Posterior vena cava (tissue), 2 donors: ENCODE measurements around the gene RABL6. TPM values are rescaled to one million over a fixed set of nuclear protein-coding genes. Genes with fewer than 3 reads are reported as not detected.
A peak's percentile ranks its signal among the peaks of the same experiment; 100 is the strongest.

Experiments
- DNase-seq: peaks from one replicate; pipeline ENCODE4 v3.0.0-alpha.2; 2020; ENCODE audit warnings: low spot score
- intact Hi-C, 2 donors: fragments of 100-400 bp; cut with DNase I; formaldehyde crosslinking; loops; one replicate each; pipeline versions ENCODE4 v1.14.1 to v1.14.2; 2022 to 2023
- long read RNA-seq, 2 donors: library from polyadenylated mRNA; unstranded; transcript quantifications; one replicate each; pipeline ENCODE4 v2.0.0, GENCODE V29; 2020 to 2021
- total RNA-seq, 2 donors: library from RNA; stranded (reverse); fragmentation: NEBNext Ultra II Directional; extraction: Animal tissue kit (Norgen Biotek cat#: 25700); gene quantifications; one replicate each; pipeline ENCODE4 v1.2.1, GENCODE V29; 2021
- donor health status: DM: yes; HTN: yes; CAD: no.
- donor health status: DM: yes; HTN: yes; CAD: no.

Gene RABL6
- total RNA-seq = 10 to 100 TPM; 47.9 to 49.8 TPM
- long read RNA-seq, donor 1, transcript RABL6-201 (15 exons, 3,091 nt) = major isoform, 7 of 24 reads
- long read RNA-seq, donor 1, partial matches to known transcripts = 14 of 24 reads
- long read RNA-seq, donor 1, other reads (novel, unspliced or antisense) = 2 of 24 reads
- long read RNA-seq, donor 2, transcript RABL6-205 (6 exons, 3,328 nt) = major isoform, 6 of 19 reads
- long read RNA-seq, donor 2, partial matches to known transcripts = 9 of 19 reads
- long read RNA-seq, donor 2, other reads (novel, unspliced or antisense) = 4 of 19 reads

- intact Hi-C loops = no loop called here
- DNase-seq = peak; percentile 92
Observed at GRCh38 chr9:136807281-136808074, at the start of gene RABL6. Gene RABL6, plus strand, starts transcription at chr9:136807948. Its CDS starts 249 bp downstream, at chr9:136808197.

GRCh38 chr9:136759001-136759400 is 48.7 kb upstream of the RABL6 start:
- intact Hi-C loops = no loop called here
- DNase-seq = peak; percentile 37

GRCh38 chr9:136759436-136760325 is 48.1 kb upstream of the RABL6 start:
- peak; percentile 64 for DNase-seq
- intact Hi-C loops = loop anchor here in 1 of 2 donors (10.0 kb wide), 1 partner anchor 585 kb away; no protein-coding TSS in a partner anchor

GRCh38 chr9:136760424-136760823 is 47.3 kb upstream of the RABL6 start:
- intact Hi-C loops = loop anchor here in 1 of 2 donors (10.0 kb wide), 1 partner anchor 586 kb away; no protein-coding TSS in a partner anchor
- peak; percentile 67 for DNase-seq

GRCh38 chr9:136760834-136761544 is 46.8 kb upstream of the RABL6 start:
- DNase-seq = peak; percentile 85
- intact Hi-C loops = loop anchor here in 1 of 2 donors (10.0 kb wide), 1 partner anchor 586 kb away; no protein-coding TSS in a partner anchor

GRCh38 chr9:136761545-136761981 is 46.2 kb upstream of the RABL6 start:
- DNase-seq = peak; percentile 55
- intact Hi-C loops = loop anchor here in 1 of 2 donors (10.0 kb wide), 1 partner anchor 587 kb away; no protein-coding TSS in a partner anchor

- intact Hi-C loops = loop anchor here in 1 of 2 donors (10.0 kb wide), 1 partner anchor 587 kb away; no protein-coding TSS in a partner anchor
- peak; percentile 52 for DNase-seq
Observed at GRCh38 chr9:136762221-136762691, 45.5 kb upstream of the RABL6 start.

GRCh38 chr9:136762915-136763648 is 44.7 kb upstream of the RABL6 start:
- intact Hi-C loops = loop anchor here in 1 of 2 donors (10.0 kb wide), 1 partner anchor 588 kb away; no protein-coding TSS in a partner anchor
- DNase-seq = peak; percentile 81

GRCh38 chr9:136763649-136764035 is 44.1 kb upstream of the RABL6 start:
- peak; percentile 80 for DNase-seq
- intact Hi-C loops = loop anchor here in 1 of 2 donors (10.0 kb wide), 1 partner anchor 589 kb away; no protein-coding TSS in a partner anchor

GRCh38 chr9:136764301-136764891 is 43.4 kb upstream of the RABL6 start, which contains the start of gene LCN15:
Gene LCN15, minus strand, starts transcription at chr9:136764518. Its CDS starts 30 bp downstream, at chr9:136764488.
- peak; percentile 48 for DNase-seq
- intact Hi-C loops = loop anchor here in 1 of 2 donors (10.0 kb wide), 1 partner anchor 590 kb away; no protein-coding TSS in a partner anchor

GRCh38 chr9:136765041-136765440 is 42.7 kb upstream of the RABL6 start:
- DNase-seq = peak; percentile 82
- intact Hi-C loops = loop anchor here in 1 of 2 donors (10.0 kb wide), 1 partner anchor 590 kb away; no protein-coding TSS in a partner anchor

- intact Hi-C loops = loop anchor here in 1 of 2 donors (10.0 kb wide), 1 partner anchor 591 kb away; no protein-coding TSS in a partner anchor
- DNase-seq = peak; percentile 25
Observed at GRCh38 chr9:136765745-136766409, 41.9 kb upstream of the RABL6 start.

GRCh38 chr9:136766410-136767120 is 41.2 kb upstream of the RABL6 start:
- intact Hi-C loops = loop anchor here in 1 of 2 donors (10.0 kb wide), 1 partner anchor 592 kb away; no protein-coding TSS in a partner anchor
- peak; percentile 68 for DNase-seq

- intact Hi-C loops = loop anchor here in 1 of 2 donors (1.0 to 10.0 kb wide), 2 partner anchors 24 to 595 kb away; no protein-coding TSS in a partner anchor
- peak; percentile 76 for DNase-seq
Observed at GRCh38 chr9:136769710-136770191, 38.0 kb upstream of the RABL6 start.

- DNase-seq = peak; percentile 38
- intact Hi-C loops = no loop called here
Observed at GRCh38 chr9:136771907-136772415, 35.8 kb upstream of the RABL6 start.
